Right atrium auricular region (tissue), 2 donors: ENCODE data around the gene AJM1. TPM values are rescaled to one million over a fixed set of nuclear protein-coding genes. Genes with fewer than 3 reads are reported as not detected.

ENCODE experiments used
- DNase-seq: peaks from one replicate; pipeline ENCODE4 v3.0.0-alpha.2; 2019; ENCODE audit warnings: low spot score
- H3K27ac ChIP-seq, 2 donors: fragments of 200-600 bp; sonication (generic); 1 replicate in 1 of 2; 2 replicates in 1 of 2; pipeline ENCODE4 v1.5.1; 2016 to 2019
- H3K27me3 ChIP-seq, 2 donors: fragments of 200-600 bp; sonication (generic); one replicate each; pipeline versions ENCODE4 v1.5.1 to v1.6.0; 2017 to 2019
- H3K36me3 ChIP-seq: fragments of 200-600 bp; sonication (generic); one replicate; pipeline ENCODE4 v1.5.1; 2016
- H3K4me1 ChIP-seq, 2 donors: fragments of 200-600 bp; sonication (generic); one replicate each; pipeline versions ENCODE4 v1.5.1 to v1.6.0; 2017 to 2019
- H3K4me3 ChIP-seq, 2 donors: fragments of 200-600 bp; sonication (generic); 1 replicate in 1 of 2; 2 replicates in 1 of 2; pipeline ENCODE4 v1.5.1; 2017 to 2019; ENCODE audit warnings: mild to moderate bottlenecking in 1 of 2, moderate library complexity in 1 of 2
- H3K9me3 ChIP-seq, 2 donors: fragments of 200-600 bp; sonication (generic); one replicate each; pipeline ENCODE4 v1.5.1; 2019
- total RNA-seq, 2 donors: library from RNA; depleted of rRNA; stranded (reverse); fragments of >200 nt; gene quantifications; one replicate each; pipeline ENCODE4 v1.1.0, GENCODE V29; 2016
- TF ChIP-seq, protein P1 (sequence below), 2 donors: fragments of 200-600 bp; sonication (generic); IDR thresholded peaks; one replicate each; pipeline ENCODE4 v1.5.1; 2019; ENCODE audit warnings: antibody characterized with exemption in 2 of 2

Gene AJM1
- total RNA-seq, 2 donors from 2014 or later, result 2.7 to 3.0 TPM

GRCh38 chr9:136860529-136860928, 18.3 kb downstream of the AJM1 start:
- no peak overlapping the region for H3K27ac ChIP-seq
- no peaks in the 10 kb centered on the region for H3K9me3 ChIP-seq
- peaks cover 35% of the 10 kb centered on the region for H3K36me3 ChIP-seq
- TF ChIP-seq, protein P1, sequence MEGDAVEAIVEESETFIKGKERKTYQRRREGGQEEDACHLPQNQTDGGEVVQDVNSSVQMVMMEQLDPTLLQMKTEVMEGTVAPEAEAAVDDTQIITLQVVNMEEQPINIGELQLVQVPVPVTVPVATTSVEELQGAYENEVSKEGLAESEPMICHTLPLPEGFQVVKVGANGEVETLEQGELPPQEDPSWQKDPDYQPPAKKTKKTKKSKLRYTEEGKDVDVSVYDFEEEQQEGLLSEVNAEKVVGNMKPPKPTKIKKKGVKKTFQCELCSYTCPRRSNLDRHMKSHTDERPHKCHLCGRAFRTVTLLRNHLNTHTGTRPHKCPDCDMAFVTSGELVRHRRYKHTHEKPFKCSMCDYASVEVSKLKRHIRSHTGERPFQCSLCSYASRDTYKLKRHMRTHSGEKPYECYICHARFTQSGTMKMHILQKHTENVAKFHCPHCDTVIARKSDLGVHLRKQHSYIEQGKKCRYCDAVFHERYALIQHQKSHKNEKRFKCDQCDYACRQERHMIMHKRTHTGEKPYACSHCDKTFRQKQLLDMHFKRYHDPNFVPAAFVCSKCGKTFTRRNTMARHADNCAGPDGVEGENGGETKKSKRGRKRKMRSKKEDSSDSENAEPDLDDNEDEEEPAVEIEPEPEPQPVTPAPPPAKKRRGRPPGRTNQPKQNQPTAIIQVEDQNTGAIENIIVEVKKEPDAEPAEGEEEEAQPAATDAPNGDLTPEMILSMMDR (IDR thresholded peaks at IDR 0.05), result no peak
- H3K4me3 ChIP-seq, result no peak overlapping the region
- no peaks in the 10 kb centered on the region for H3K27me3 ChIP-seq
- peaks cover 0 to 30% of the 10 kb centered on the region in 2 donors for H3K4me1 ChIP-seq
- DNase-seq, result no peak

DNA sequence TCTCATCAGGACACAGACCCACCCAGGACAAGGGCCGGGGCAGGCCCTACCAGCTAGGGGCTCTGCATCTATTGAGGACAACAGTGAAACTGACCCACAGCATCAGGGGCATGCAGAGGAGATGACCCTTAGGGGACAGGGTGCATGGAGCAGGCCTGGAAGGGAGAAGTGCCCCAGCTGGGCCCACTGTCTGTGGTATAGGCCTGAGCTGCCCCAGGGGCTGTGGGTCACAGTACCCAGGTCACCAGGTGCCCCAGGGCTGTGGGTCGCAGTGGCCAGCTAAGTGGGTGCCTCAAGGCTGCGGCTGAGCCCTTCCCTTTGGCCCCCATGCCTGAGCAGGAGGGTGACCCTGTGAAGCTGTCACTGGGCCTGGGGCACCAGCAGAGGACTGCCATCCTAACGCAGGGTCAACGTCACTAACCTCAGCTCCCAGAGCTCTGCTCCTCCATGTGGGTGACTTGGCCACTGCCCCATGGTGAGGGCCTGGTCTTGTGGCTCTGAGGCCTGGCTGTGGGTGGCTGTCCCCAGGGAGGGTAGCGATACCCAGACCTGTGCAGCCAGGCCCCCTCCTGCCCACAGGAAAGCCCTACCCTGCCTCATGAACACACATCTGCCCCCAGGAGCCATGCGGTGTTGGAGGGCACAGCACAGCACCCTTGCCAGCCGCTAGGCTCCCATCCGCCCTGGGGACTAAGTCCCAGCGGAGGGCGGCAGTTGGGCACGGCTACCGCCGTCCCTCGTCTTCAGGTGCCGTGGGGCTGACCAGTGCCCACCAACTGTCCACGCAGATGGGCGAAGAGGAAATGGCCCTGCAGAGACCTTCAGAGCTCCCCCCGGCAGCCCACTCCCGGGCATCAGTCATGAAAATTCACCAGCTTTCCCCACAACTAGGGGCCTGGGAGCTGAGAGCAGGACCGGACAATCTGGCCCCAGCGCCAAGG, 18.9 kb downstream of the AJM1 start:
- DNase-seq, result no peak
- peaks cover 35% of the 10 kb centered on the region for H3K36me3 ChIP-seq
- no peak overlapping the region for H3K4me3 ChIP-seq

DNA sequence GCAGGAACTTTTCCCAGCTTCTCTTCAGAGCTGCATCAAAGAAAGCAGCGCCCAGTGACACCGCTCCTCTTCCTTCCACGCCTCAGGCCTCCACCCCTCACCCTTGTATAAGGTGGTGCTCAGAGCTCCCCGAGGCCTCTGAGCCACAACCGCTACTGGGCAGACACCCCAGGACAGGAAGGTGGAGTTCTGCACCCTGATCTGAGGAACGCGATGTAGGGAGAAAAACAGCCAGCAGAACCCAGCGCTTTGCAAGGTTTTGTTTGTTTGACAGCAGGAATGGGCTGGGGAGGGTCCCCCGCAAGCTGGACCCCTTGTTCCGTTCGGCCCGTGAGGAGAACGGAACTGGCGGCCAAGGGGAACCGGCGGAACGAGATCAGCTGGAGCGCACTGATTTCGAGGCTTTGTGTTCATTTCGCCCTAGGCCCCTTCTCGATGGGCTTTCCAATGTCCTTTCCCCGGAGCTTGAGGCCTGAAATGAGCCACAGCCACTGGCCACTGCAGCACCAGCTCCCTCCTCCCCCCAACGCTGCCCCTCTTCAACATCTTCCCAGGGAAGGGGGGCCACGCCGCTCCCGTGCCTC, 19.7 kb downstream of the AJM1 start:
- Histone ChIP-seq H3K36me3 (peaks cover 35% of the 10 kb centered on the region), H3K9me3 (no peaks in the 10 kb centered on the region), H3K4me1 (peaks cover 0 to 35% of the 10 kb centered on the region in 2 donors), H3K27me3 (no peaks in the 10 kb centered on the region), H3K4me3 (no peak overlapping the region), H3K27ac (no peak overlapping the region)
- TF ChIP-seq, protein P1 (IDR thresholded peaks at IDR 0.05), result no peak
- DNase-seq, result no peak

More for the DNA sequence above, 18.9 kb downstream of the AJM1 start:
- Histone ChIP-seq H3K9me3 (no peaks in the 10 kb centered on the region), H3K27ac (no peak overlapping the region), H3K27me3 (no peaks in the 10 kb centered on the region), H3K4me1 (peaks cover 0 to 32% of the 10 kb centered on the region in 2 donors)
- TF ChIP-seq, protein P1 (IDR thresholded peaks at IDR 0.05), result no peak

GRCh38 chr9:136862849-136863622, 20.8 kb downstream of the AJM1 start:
- Histone ChIP-seq H3K27ac (no peak overlapping the region), H3K9me3 (no peaks in the 10 kb centered on the region), H3K4me1 (peaks cover 0 to 39% of the 10 kb centered on the region in 2 donors), H3K4me3 (no peak overlapping the region), H3K27me3 (no peaks in the 10 kb centered on the region), H3K36me3 (peaks cover 35% of the 10 kb centered on the region)
- DNase-seq, result no peak
- TF ChIP-seq, protein P1 (IDR thresholded peaks at IDR 0.05), result no peak

DNA sequence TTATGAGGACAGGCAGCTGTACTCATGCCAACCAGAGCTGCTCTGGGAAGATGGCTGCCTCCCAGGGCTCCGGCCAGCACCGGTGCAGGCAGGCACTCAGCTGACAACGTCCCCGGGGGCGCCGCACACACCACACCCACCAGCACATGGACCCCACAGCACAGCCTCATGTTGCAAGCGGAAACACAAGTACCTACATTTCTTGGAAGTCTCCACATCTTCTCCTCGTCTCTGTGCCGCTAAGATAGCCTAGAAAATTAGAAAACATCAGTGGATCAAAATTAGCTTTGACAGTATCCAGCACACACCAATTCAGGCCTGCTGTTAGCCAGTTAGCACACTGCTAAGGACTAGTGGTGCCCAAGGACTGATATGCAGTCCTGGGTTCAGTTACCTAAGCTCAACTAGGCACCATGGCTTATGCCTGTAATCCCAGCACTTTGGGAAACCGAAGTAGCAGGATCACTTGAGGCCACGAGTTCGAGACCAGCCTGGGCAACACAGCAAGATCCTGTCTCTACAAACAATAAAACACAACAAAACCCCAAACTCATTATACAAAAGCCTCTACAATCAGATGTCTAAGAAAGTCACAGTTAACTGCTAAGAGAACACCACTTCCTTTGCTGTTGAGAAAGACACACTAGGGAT, 21.5 kb downstream of the AJM1 start:
- TF ChIP-seq, protein P1 (IDR thresholded peaks at IDR 0.05), result no peak

More for the DNA sequence above, 21.5 kb downstream of the AJM1 start:
- peaks cover 0 to 36% of the 10 kb centered on the region in 2 donors for H3K4me1 ChIP-seq
- H3K36me3 ChIP-seq, result peaks cover 35% of the 10 kb centered on the region
- no peak for DNase-seq
- no peaks in the 10 kb centered on the region for H3K27me3 ChIP-seq
- no peak overlapping the region for H3K4me3 ChIP-seq
- H3K9me3 ChIP-seq, result no peaks in the 10 kb centered on the region
- no peak overlapping the region for H3K27ac ChIP-seq
